HepG2 (cell line): ENCODE data around the gene CHRD. TPM values are rescaled to one million over a fixed set of nuclear protein-coding genes. Genes with fewer than 3 reads are reported as not detected.

Source experiments
- ARHGAP35 ChIP-seq: sonication (generic); formaldehyde crosslinking; IDR thresholded peaks from 2 replicates; pipeline ENCODE4 v1.9.0; 2022; ENCODE audit warnings: mild to moderate bottlenecking, inconsistent platforms, moderate library complexity, missing genetic modification reagents, borderline replicate concordance
- DRAP1 ChIP-seq: IDR thresholded peaks from 2 replicates; pipeline ENCODE4 v1.6.1; 2016; ENCODE audit warnings: missing genetic modification reagents, missing compliant biosample characterization
- ELF3 ChIP-seq: IDR thresholded peaks from 2 replicates; pipeline ENCODE4 v1.6.1; 2016; ENCODE audit warnings: missing genetic modification reagents, missing compliant biosample characterization
- FOSL2 ChIP-seq: sonication (generic); formaldehyde crosslinking; IDR thresholded peaks from 2 replicates; pipeline ENCODE4 v1.4.0; 2020; ENCODE audit warnings: missing genetic modification reagents
- GTF3A ChIP-seq: sonication (generic); formaldehyde crosslinking; conservative IDR thresholded peaks from 2 replicates; pipeline ENCODE4 v1.4.0; 2020; ENCODE audit warnings: mild to moderate bottlenecking, missing genetic modification reagents
- HMG20B ChIP-seq: conservative IDR thresholded peaks from 2 replicates; pipeline ENCODE4 v1.6.1; 2016; ENCODE audit warnings: missing genetic modification reagents, missing compliant biosample characterization
- HOXA9 ChIP-seq: sonication (generic); formaldehyde crosslinking; IDR thresholded peaks from 2 replicates; pipeline ENCODE4 v1.8.1; 2022; ENCODE audit warnings: missing genetic modification reagents, mild to moderate bottlenecking, moderate library complexity, borderline replicate concordance
- IRX3 ChIP-seq: sonication (generic); formaldehyde crosslinking; IDR thresholded peaks from 2 replicates; pipeline ENCODE4 v1.8.1; 2023; ENCODE audit warnings: mild to moderate bottlenecking, low read depth, missing genetic modification reagents, borderline replicate concordance
- LRRFIP1 ChIP-seq: sonication (generic); formaldehyde crosslinking; conservative IDR thresholded peaks from 2 replicates; pipeline ENCODE4 v1.4.0; 2020; ENCODE audit warnings: missing genetic modification reagents
- NCOA2 ChIP-seq: sonication (generic); formaldehyde crosslinking; IDR thresholded peaks from 2 replicates; pipeline ENCODE4 v1.8.0; 2022; ENCODE audit warnings: inconsistent platforms
- POLR2AphosphoS5 ChIP-seq: IDR thresholded peaks from 2 replicates; pipeline ENCODE4 v1.6.1; 2012; ENCODE audit warnings: low read depth, low read length
- REL ChIP-seq: sonication (generic); formaldehyde crosslinking; conservative IDR thresholded peaks from 2 replicates; pipeline ENCODE4 v1.8.0; 2022; ENCODE audit warnings: mild to moderate bottlenecking, missing genetic modification reagents, moderate library complexity
- SKI ChIP-seq: fragments of 450-650 bp; IDR thresholded peaks from one replicate; pipeline ENCODE4 v1.6.1; 2018; ENCODE audit warnings: mild to moderate bottlenecking; ENCODE audit not compliant: partially characterized antibody
- UBTF ChIP-seq: sonication (generic); formaldehyde crosslinking; IDR thresholded peaks from 2 replicates; pipeline ENCODE4 v1.4.0; 2020; ENCODE audit warnings: mild to moderate bottlenecking, missing genetic modification reagents
- ZNF124 ChIP-seq: sonication (generic); formaldehyde crosslinking; IDR thresholded peaks from 2 replicates; pipeline ENCODE4 v1.4.0; 2020; ENCODE audit warnings: missing genetic modification reagents
- ZNF251 ChIP-seq: sonication (generic); formaldehyde crosslinking; IDR thresholded peaks from 2 replicates; pipeline ENCODE4 v1.9.0; 2021; ENCODE audit warnings: mild to moderate bottlenecking, missing genetic modification reagents
- ZNF724P ChIP-seq: sonication (generic); formaldehyde crosslinking; IDR thresholded peaks from 2 replicates; pipeline ENCODE4 v1.8.0; 2022; ENCODE audit warnings: missing genetic modification reagents, borderline replicate concordance
- ZNF800 ChIP-seq: sonication (generic); formaldehyde crosslinking; IDR thresholded peaks from 2 replicates; pipeline ENCODE4 v1.4.0; 2020; ENCODE audit warnings: missing genetic modification reagents
- ZNF839 ChIP-seq: sonication (generic); formaldehyde crosslinking; IDR thresholded peaks from 2 replicates; pipeline ENCODE4 v1.4.0; 2020; ENCODE audit warnings: missing genetic modification reagents, mild to moderate bottlenecking, borderline replicate concordance
- ZSCAN25 ChIP-seq: sonication (generic); formaldehyde crosslinking; IDR thresholded peaks from 2 replicates; pipeline ENCODE4 v1.8.0; 2022; ENCODE audit warnings: mild to moderate bottlenecking, missing genetic modification reagents
- ZSCAN29 ChIP-seq: sonication (generic); formaldehyde crosslinking; conservative IDR thresholded peaks from 2 replicates; pipeline ENCODE4 v1.4.0; 2020; ENCODE audit warnings: mild to moderate bottlenecking, missing genetic modification reagents
- polyA plus RNA-seq, 8 experiments: library from polyadenylated mRNA; depleted of rRNA in 3 of 8; stranded (reverse) in 7 of 8; unstranded in 1 of 8; fragments of >200 nt; fragmentation: Illumina TruSeq in 4 of 8; extraction: Trizol in 4 of 8; gene quantifications; 2 replicates each; pipeline versions ENCODE4 v1.2.1 to v1.2.3, GENCODE V29; 2011 to 2016; ENCODE audit warnings: low read depth in 4 of 8, missing spikeins in 1 of 8, mixed read lengths in 1 of 8; ENCODE audit not compliant: insufficient read depth in 1 of 8
- total RNA-seq, 5 experiments: library from RNA; depleted of rRNA; stranded (reverse); fragments of >200 nt; fragmentation: Illumina TruSeq; extraction: Trizol; gene quantifications; 2 replicates each; pipeline ENCODE4 v1.2.3, GENCODE V29; 2016; ENCODE audit warnings: low read depth in 1 of 5

The CHRD gene
- total and polyA plus RNA-seq, 2 of the 13 experiments (the other 11 are each of a cell fraction or from before 2014, with no cell fraction given): 22.2 to 35.2 TPM

- peak; percentile 78 for TF ChIP-seq FOSL2
- TF ChIP-seq SKI: peak; percentile 15
- peak; percentile 36; the same call in 1 of the 2 replicates for TF ChIP-seq UBTF (CRISPR knock-in tag)
- TF ChIP-seq HMG20B: no peak
- TF ChIP-seq ZNF251 (CRISPR knock-in tag): no peak
- TF ChIP-seq GTF3A (CRISPR knock-in tag): no peak
- TF ChIP-seq ZNF839 (CRISPR knock-in tag): no peak
- no peak for TF ChIP-seq ARHGAP35 (CRISPR knock-in tag)
- TF ChIP-seq ZSCAN29 (CRISPR knock-in tag): peak; percentile 98
- no peak for TF ChIP-seq REL (CRISPR knock-in tag)
- no peak for TF ChIP-seq LRRFIP1 (CRISPR knock-in tag)
- no peak for TF ChIP-seq ZNF800 (CRISPR knock-in tag)
- TF ChIP-seq DRAP1 (CRISPR knock-in tag): 0 out of 2 replicates have a peak, but pooled peaks have one; percentile 31
- no peak for TF ChIP-seq ZNF724P
- TF ChIP-seq POLR2AphosphoS5: 0 out of 2 replicates have a peak, but pooled peaks have one; percentile 32
- TF ChIP-seq ELF3 (CRISPR knock-in tag): peak; percentile 74; the same call in 1 of the 2 replicates
- no peak for TF ChIP-seq NCOA2 (CRISPR knock-in tag)
- TF ChIP-seq HOXA9 (CRISPR knock-in tag): no peak
- 0 out of 2 replicates have a peak, but pooled peaks have one; percentile 42 for TF ChIP-seq ZSCAN25 (CRISPR knock-in tag)
- no peak for TF ChIP-seq IRX3 (CRISPR knock-in tag)
- no peak for TF ChIP-seq ZNF124 (CRISPR knock-in tag)
These were observed 8.3 kb upstream of the CHRD start (continued) for GRCh38 chr3:184371570-184372018.
